ENCODE results near the gene KLHL41.
"Not testable (repeated sequence)": the region's sequence is repeated elsewhere in the genome, so short reads cannot be mapped to it uniquely, and the experiment has no call there.

Gene KLHL41

DNA sequence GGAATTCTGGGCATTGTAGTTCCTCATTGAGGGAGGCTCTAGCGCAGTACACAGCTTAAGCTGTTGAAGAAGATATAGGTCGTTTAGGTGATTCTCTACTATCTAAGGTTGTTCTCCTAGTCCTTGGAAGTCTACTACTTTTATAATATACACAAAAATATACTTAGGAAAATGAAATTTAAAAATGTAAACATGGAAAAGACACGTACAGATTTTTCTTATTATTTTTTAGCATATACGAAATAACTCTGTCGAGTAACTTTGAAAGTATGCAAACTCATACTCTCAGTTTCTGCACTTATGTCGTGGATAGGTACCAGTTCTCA, 64.4 kb downstream of the KLHL41 start:
- no peak for DNase-seq

DNA sequence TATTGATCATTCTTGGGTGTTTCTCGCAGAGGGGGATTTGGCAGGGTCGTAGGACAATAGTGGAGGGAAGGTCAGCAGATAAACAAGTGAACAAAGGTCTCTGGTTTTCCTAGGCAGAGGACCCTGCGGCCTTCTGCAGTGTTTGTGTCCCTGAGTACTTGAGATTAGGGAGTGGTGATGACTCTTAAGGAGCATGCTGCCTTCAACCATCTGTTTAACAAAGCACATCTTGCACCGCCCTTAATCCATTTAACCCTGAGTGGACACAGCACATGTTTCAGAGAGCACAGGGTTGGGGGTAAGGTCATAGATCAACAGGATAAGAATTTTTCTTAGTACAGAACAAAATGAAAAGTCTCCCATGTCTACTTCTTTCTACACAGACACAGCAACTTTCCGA, 65.0 kb downstream of the KLHL41 start:
- DNase-seq, result not testable (repeated sequence)

DNA sequence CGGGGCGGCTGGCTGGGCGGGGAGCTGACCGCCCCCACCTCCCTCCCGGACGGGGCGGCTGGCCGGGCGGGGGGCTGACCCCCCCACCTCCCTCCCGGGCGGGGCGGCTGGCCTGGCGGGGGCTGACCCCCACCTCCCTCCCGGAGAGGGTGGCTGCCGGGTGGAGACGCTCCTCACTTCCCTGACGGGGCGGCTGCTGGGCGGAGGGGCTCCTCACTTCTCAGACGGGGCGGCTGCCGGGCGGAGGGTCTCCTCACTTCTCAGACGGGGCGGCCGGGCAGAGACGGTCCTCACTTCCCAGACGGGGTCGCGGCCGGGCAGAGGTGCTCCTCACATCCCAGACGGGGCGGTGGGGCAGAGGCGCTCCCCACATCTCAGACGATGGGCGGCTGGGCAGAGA, 65.8 kb downstream of the KLHL41 start:
- DNase-seq, result not testable (repeated sequence)
